ENCODE data around the gene MEX3C.

GRCh38 chr18:51135795-51136194, 61.7 kb downstream of the MEX3C start:
- TF ChIP-seq POLR2AphosphoS5 (IDR thresholded peaks at IDR 0.05) (no peak), EP300 (IDR thresholded peaks at IDR 0.05) (no peak)

All from upper lobe of left lung (tissue), 4 donors.